Natural killer cell (primary cell): ENCODE results near the gene USP4. TPM values are rescaled to one million over a fixed set of nuclear protein-coding genes. Genes with fewer than 3 reads are reported as not detected.

Source experiments
- ATAC-seq, 3 donors: fragments of 150-1000 bp in 2 of 3; fragments of 200-7000 bp in 1 of 3; cut with Tn5 transposase; 1 replicate in 1 of 3; 2 replicates in 2 of 3; pipeline ENCODE4 v1.10.0; 2021; ENCODE audit warnings: mild to moderate bottlenecking in 2 of 3, moderate library complexity in 2 of 3
- DNase-seq, 2 donors: peaks; one replicate each; pipeline versions ENCODE4 v3.0.0 to v3.0.0-alpha.2; 2013 to 2021; ENCODE audit warnings: mixed read lengths in 1 of 2
- H3K27ac ChIP-seq: one replicate; pipeline ENCODE4 v1.5.1; 2013; ENCODE audit warnings: mild to moderate bottlenecking, low read length
- H3K27me3 ChIP-seq: one replicate; pipeline ENCODE4 v1.6.1; 2013; ENCODE audit warnings: low read length; ENCODE audit not compliant: control insufficient read depth, insufficient read depth
- H3K36me3 ChIP-seq: one replicate; pipeline ENCODE4 v1.6.1; 2013; ENCODE audit warnings: low read length; ENCODE audit not compliant: control insufficient read depth, insufficient read depth
- H3K4me1 ChIP-seq: one replicate; pipeline ENCODE4 v1.6.1; 2013; ENCODE audit warnings: low read length; ENCODE audit not compliant: control insufficient read depth, insufficient read depth
- H3K4me3 ChIP-seq: one replicate; pipeline ENCODE4 v1.5.1; 2013; ENCODE audit warnings: low read length
- H3K9me3 ChIP-seq: one replicate; pipeline ENCODE4 v1.6.1; 2013; ENCODE audit warnings: low read length; ENCODE audit not compliant: control insufficient read depth, insufficient read depth
- H3K27ac Mint-ChIP-seq, 2 donors: one replicate each; pipeline ENCODE4 v1.8.0; 2022; ENCODE audit warnings: mild to moderate bottlenecking in 2 of 2, mixed read lengths in 2 of 2, moderate library complexity in 1 of 2
- H3K27me3 Mint-ChIP-seq, 2 donors: one replicate each; pipeline ENCODE4 v1.8.0; 2022; ENCODE audit warnings: low read depth in 2 of 2, mixed read lengths in 2 of 2
- H3K36me3 Mint-ChIP-seq: one replicate; pipeline ENCODE4 v1.8.0; 2022; ENCODE audit warnings: mixed read lengths
- H3K4me1 Mint-ChIP-seq, 2 donors: one replicate each; pipeline ENCODE4 v1.8.0; 2022; ENCODE audit warnings: mixed read lengths in 2 of 2
- H3K4me3 Mint-ChIP-seq: one replicate; pipeline ENCODE4 v1.8.0; 2022; ENCODE audit warnings: mild to moderate bottlenecking, moderate library complexity, mixed read lengths
- H3K9me3 Mint-ChIP-seq, 2 donors: one replicate each; pipeline ENCODE4 v1.8.0; 2022; ENCODE audit warnings: mixed read lengths in 2 of 2
- WGBS: methylation state at CpG from one replicate; pipeline ENCODE4 v1.1.7; 2013; ENCODE audit warnings: missing lambda C conversion rate; ENCODE audit not compliant: insufficient coverage; 5-methylcytosine and 5-hydroxymethylcytosine counted together
- intact Hi-C: fragments of 100-400 bp; cut with micrococcal nuclease; formaldehyde crosslinking; loops from one replicate; pipeline ENCODE4 v1.14.2; 2022
- total RNA-seq, 4 donors: library from RNA; stranded (reverse); fragments of 120-200 nt in 1 of 4; gene quantifications; one replicate each; pipeline versions ENCODE4 v1.2.3 to v1.2.4, GENCODE V29; 2013 to 2022
- TF ChIP-seq, protein P1 (sequence below): fragments of 200-600 bp; IDR thresholded peaks from one replicate; pipeline ENCODE4 v1.8.0; 2022; ENCODE audit warnings: antibody characterized with exemption

Gene USP4
- total RNA-seq, 3 donors from 2014 or later (not counting 1 experiment from before 2014, with no cell fraction given): 110 to 138 (median 135) TPM

DNA sequence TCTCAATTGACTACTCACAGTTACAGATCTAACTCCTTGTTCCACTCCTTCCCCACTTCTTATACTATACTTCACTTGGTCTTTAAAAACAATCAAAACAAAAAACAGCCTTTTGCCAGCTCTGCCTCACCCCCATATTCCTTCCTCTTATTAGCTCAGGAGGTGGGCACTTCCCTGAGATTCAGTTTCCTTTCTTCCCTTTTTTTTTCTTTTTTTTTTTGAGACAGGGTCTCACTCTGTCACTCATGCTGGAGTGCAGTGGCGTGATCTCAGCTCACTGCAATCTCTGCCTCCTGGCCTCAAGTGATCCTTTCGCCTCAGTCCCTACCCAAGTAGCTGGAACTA, 69.7 kb downstream of the USP4 start:
- H3K9me3 ChIP-seq: no peaks in the 10 kb centered on the region
- Mint-ChIP-seq H3K4me1 (no peaks in the 10 kb centered on the region), H3K4me3 (no peak overlapping the region), H3K27me3 (no peaks in the 10 kb centered on the region), H3K36me3 (no peaks in the 10 kb centered on the region), H3K9me3 (no peaks in the 10 kb centered on the region), H3K27ac (no peak overlapping the region)
- no peaks in the 10 kb centered on the region for H3K27me3 ChIP-seq
- H3K4me3 ChIP-seq: no peak overlapping the region
- no peaks in the 10 kb centered on the region for H3K4me1 ChIP-seq
- H3K27ac ChIP-seq: no peak overlapping the region
- peaks cover 6% of the 10 kb centered on the region for H3K36me3 ChIP-seq
- ATAC-seq (no peak), DNase-seq (no peak)
- intact Hi-C loops: no loop called here
- TF ChIP-seq, protein P1, sequence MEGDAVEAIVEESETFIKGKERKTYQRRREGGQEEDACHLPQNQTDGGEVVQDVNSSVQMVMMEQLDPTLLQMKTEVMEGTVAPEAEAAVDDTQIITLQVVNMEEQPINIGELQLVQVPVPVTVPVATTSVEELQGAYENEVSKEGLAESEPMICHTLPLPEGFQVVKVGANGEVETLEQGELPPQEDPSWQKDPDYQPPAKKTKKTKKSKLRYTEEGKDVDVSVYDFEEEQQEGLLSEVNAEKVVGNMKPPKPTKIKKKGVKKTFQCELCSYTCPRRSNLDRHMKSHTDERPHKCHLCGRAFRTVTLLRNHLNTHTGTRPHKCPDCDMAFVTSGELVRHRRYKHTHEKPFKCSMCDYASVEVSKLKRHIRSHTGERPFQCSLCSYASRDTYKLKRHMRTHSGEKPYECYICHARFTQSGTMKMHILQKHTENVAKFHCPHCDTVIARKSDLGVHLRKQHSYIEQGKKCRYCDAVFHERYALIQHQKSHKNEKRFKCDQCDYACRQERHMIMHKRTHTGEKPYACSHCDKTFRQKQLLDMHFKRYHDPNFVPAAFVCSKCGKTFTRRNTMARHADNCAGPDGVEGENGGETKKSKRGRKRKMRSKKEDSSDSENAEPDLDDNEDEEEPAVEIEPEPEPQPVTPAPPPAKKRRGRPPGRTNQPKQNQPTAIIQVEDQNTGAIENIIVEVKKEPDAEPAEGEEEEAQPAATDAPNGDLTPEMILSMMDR: no peak
- 98% methylated on average over 2 of the region's 2 CpGs for WGBS

DNA sequence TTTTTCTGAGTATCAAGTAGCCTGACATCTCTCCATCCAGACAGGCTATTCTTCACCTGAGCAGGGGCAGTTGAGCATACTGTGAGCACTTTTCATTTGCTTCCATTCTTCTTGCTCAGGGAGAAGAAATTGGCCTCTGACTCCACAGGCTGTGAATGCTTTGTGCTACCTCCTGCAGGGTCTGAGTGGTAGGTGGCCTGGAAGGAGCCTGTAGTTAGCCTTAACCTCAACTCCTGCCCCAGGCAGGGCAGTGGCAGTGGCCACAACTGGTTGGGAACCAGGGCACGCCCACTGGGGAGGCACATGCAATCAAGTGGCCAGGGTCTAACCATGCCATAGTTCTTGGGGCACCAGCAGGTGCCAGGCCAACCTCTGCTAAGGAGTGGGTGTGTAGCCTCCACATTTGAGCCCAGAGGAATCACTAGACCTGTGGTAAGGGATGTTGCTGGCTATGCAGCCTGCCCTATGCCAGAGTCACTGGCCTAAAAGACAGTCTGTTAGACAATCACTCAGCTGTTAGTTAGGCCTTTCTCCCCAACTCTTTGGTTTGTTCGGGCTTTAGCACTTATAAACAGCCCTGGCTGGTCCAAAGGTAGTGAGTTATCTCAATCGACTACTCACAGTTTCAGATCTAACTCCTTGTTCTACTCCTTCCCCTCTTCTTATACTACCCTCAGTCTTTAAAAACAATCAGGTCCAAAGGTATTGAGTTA, 70.3 kb downstream of the USP4 start:
- H3K9me3 Mint-ChIP-seq: no peaks in the 10 kb centered on the region
- Histone ChIP-seq H3K36me3 (peaks cover 6% of the 10 kb centered on the region), H3K27ac (no peak overlapping the region), H3K27me3 (no peaks in the 10 kb centered on the region), H3K4me3 (no peak overlapping the region), H3K4me1 (no peaks in the 10 kb centered on the region), H3K9me3 (no peaks in the 10 kb centered on the region)
- no peak overlapping the region for H3K4me3 Mint-ChIP-seq
- H3K4me1 Mint-ChIP-seq: no peaks in the 10 kb centered on the region
- H3K36me3 Mint-ChIP-seq: no peaks in the 10 kb centered on the region
- no peak overlapping the region for H3K27ac Mint-ChIP-seq
- DNase-seq (no peak), ATAC-seq (no peak)
- 92% methylated on average over 3 of the region's 3 CpGs for WGBS
- H3K27me3 Mint-ChIP-seq: no peaks in the 10 kb centered on the region
- TF ChIP-seq, protein P1: no peak
- intact Hi-C loops: no loop called here

DNA sequence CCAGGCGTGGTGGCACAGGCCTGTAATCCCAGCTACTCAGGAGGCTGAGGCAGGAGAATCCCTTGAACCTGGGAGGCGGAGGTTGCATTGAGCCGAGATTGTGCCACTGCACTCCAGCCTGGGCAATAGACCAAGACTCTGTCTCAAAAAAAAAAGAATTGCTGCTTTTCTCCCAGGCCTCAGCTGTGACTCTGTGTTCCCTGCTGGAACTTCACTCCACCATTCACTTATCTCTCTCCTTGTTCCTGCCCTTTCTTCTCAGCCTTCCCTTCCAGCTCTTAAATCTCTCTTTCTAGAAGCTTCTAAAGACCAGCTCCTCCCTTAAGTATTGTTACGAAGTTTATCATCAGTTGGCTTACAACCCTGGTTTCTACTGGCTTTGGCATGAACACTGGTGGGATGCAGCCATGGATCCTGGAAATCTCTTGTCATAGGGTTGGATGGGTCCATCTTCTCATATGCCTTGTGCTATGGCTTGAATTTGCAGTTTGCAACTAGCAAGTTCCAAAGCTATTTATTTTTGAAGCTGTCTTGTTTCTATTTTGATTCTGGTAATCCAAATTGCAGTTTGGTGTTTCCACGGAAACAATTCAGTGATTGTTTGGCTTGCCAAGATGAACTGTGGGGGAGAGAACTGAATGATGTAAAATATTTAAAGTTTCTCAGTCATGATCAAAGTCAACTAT, 73.3 kb downstream of the USP4 start:
- Histone ChIP-seq H3K4me1 (no peaks in the 10 kb centered on the region), H3K27ac (no peak overlapping the region), H3K9me3 (no peaks in the 10 kb centered on the region), H3K4me3 (no peak overlapping the region), H3K36me3 (peaks cover 6% of the 10 kb centered on the region), H3K27me3 (no peaks in the 10 kb centered on the region)
- Mint-ChIP-seq H3K36me3 (no peaks in the 10 kb centered on the region), H3K27ac (no peak overlapping the region), H3K9me3 (no peaks in the 10 kb centered on the region), H3K4me3 (no peak overlapping the region), H3K27me3 (no peaks in the 10 kb centered on the region), H3K4me1 (no peaks in the 10 kb centered on the region)
- DNase-seq: no peak
- ATAC-seq: no peak
- intact Hi-C loops: no loop called here
- TF ChIP-seq, protein P1: no peak
- WGBS: 97% methylated on average over 5 of the region's 5 CpGs
